Astrocyte of the hippocampus (primary cell): ENCODE measurements around the gene ARHGAP8.

Experiments used
- DNase-seq: peaks from one replicate; pipeline ENCODE4 v3.0.0; 2011; ENCODE audit warnings: low read depth, low spot score

The ARHGAP8 gene

DNA sequence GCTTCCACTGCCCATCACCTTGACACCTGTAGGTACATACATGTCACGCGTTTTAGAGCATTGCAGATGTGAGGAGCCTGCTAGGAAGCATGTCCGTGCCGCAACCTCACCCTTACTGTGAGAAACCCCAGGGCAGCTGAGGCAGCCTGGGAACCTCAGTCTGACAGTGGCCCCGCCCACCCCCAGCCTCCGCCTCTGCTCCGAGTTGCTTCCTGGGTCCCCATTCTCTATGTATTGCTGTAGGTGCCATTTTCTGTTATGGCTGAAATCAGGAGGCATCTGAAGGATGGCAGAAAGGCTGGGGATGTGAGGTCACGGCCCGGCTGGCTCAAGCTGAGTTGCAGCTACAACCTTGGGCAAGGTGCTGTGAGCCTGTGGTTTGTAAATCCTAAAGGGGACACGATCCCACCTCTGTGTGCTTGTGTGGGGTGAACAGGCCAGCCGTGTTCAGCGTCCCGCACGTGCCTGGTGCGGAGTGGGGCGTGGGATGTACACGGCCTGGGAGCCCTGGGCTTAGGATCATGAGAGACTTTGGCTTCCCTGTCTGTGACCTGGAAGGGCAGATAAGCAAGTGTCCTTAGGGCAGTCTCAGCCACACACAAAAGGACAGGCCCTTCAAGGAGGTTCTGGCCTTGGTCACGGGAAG, 154.7 kb downstream of the ARHGAP8 start:
- no peak for DNase-seq

DNA sequence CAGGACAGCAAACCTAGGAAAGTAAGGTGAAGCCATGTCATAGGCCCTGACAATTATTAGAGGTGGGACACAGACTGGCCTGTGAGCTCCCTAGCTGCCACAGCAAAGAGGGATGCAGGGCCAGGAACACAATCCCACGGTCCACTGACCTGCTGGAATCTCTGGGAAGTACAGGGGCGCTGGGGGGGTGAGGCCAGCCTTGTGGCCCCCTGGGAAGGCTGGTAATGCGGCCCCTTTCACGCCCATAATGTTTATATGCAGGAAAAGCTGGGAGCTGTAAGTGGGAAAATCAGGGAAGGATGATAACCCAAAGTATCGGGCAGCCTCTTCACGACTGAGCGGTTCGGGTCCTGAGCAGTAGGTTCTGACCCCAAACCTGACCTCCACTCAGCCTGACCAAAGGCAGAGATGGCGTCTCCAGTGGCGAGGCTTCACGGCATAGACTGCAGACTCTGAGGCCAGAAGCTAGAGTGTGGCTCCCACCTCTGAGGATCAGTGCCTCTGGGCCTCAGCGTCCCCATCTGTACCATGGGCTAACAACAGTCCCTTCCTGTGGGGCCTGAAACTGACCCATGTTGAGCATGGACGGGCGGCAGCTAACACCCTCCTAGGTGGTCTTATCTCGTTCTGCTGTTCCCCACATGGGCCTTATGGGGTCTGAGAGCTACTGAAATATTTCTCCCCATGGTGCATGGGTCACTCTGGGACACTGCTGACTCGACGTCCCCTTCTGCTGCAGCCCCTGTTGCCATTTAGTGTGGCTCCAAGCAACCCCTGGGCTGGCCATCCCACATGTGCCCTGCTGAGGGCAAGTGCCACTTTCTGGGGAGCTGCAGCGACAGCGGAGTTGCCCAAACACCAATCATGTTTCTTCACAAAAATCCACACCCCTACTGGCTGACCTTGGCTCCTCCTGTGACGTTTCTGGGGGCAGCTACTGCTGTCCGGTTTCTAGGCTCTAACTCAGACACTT, 155.7 kb downstream of the ARHGAP8 start:
- DNase-seq, result no peak

DNA sequence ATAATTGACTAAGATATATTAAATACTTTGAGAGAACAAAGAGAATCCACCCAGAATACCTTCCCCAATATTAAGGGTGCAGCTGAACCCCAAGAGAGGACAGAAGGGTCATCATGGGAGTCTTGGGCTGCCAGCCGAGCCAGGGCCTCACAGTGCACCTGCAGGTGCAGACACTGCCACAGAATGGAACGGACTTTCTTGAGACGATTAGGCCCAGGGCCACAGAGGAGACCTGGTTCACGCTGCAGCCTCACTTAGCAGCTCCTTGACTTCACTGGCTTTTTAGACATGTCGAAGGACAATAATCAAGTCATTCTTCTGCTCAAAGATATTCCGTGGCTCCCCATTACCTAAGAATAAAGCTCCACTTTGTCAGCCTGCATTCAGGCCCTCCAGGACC, 156.9 kb downstream of the ARHGAP8 start:
- DNase-seq, result no peak
